Heart left ventricle (tissue), 16 donors: Measurements from ENCODE around the gene RAD51B. TPM values are rescaled to one million over a fixed set of nuclear protein-coding genes. Genes with fewer than 3 reads are reported as not detected.

Source experiments
- ATAC-seq, 4 donors: fragments of 200-7000 bp; cut with Tn5 transposase; one replicate each; pipeline ENCODE4 v1.9.1; 2020 to 2022; ENCODE audit warnings: moderate library complexity in 4 of 4, mild to moderate bottlenecking in 3 of 4, moderate number of reproducible peaks in 1 of 4
- DNase-seq, 5 donors: peaks; one replicate each; pipeline ENCODE4 v3.0.0-alpha.2; 2020
- H3K27ac ChIP-seq, 12 donors: fragments of 200-600 bp; sonication (generic) in 4 of 12; one replicate each; pipeline versions ENCODE4 v1.5.0 to v1.8.0; 2016 to 2022; ENCODE audit warnings: mild to moderate bottlenecking in 2 of 12
- H3K27me3 ChIP-seq, 9 donors: fragments of 200-600 bp; sonication (generic) in 2 of 9; one replicate each; pipeline versions ENCODE4 v1.5.1 to v1.8.0; 2016 to 2022; ENCODE audit warnings: mild to moderate bottlenecking in 3 of 9
- H3K36me3 ChIP-seq, 9 donors: fragments of 200-600 bp; sonication (generic) in 2 of 9; one replicate each; pipeline versions ENCODE4 v1.5.0 to v1.8.0; 2018 to 2022; ENCODE audit warnings: mild to moderate bottlenecking in 2 of 9
- H3K4me1 ChIP-seq, 12 donors: fragments of 200-600 bp; sonication (generic) in 4 of 12; one replicate each; pipeline versions ENCODE4 v1.5.0 to v1.8.0; 2016 to 2022; ENCODE audit warnings: mild to moderate bottlenecking in 3 of 12
- H3K4me3 ChIP-seq, 12 donors: fragments of 200-600 bp; sonication (generic) in 4 of 12; one replicate each; pipeline versions ENCODE4 v1.5.0 to v1.8.0; 2017 to 2022; ENCODE audit warnings: mild to moderate bottlenecking in 9 of 12, moderate library complexity in 4 of 12
- H3K9me3 ChIP-seq, 12 donors: fragments of 200-600 bp; sonication (generic) in 4 of 12; one replicate each; pipeline versions ENCODE4 v1.5.0 to v1.8.0; 2016 to 2022; ENCODE audit warnings: mild to moderate bottlenecking in 1 of 12
- POLR2A ChIP-seq, 2 donors: fragments of 450-650 bp; IDR thresholded peaks; one replicate each; pipeline ENCODE4 v1.6.1; 2017; ENCODE audit warnings: antibody characterized with exemption in 2 of 2, mild to moderate bottlenecking in 2 of 2, moderate library complexity in 2 of 2
- WGBS, 4 donors: extraction: QIAGEN DNeasy Blood & Tissue Kit in 2 of 4; methylation state at CpG; one replicate each; pipeline versions ENCODE4 v1.1.5 to v1.1.7; 2013 to 2018; 5-methylcytosine and 5-hydroxymethylcytosine counted together
- intact Hi-C, 10 donors: fragments of 100-400 bp; cut with DNase I; formaldehyde crosslinking; loops; one replicate each; pipeline versions ENCODE4 v1.11.1 to v1.14.2; 2022
- polyA plus RNA-seq, 2 donors: library from polyadenylated mRNA; stranded (reverse); fragments of 200-250 nt; gene quantifications; one replicate each; pipeline ENCODE4 v1.2.3, GENCODE V29; 2013
- total RNA-seq, 9 donors: library from RNA; depleted of rRNA in 2 of 9; stranded (reverse); fragments of >200 nt in 2 of 9; fragmentation: NEBNext Ultra II Directional in 3 of 9; extraction: Animal tissue kit (Norgen Biotek cat#: 25700) in 3 of 9; gene quantifications; one replicate each; pipeline versions ENCODE4 v1.1.0 to v1.2.4, GENCODE V29; 2016 to 2023
- TF ChIP-seq, protein P1 (sequence below), 12 donors: fragments of 200-600 bp; sonication (generic) in 4 of 12; IDR thresholded peaks; one replicate each; pipeline versions ENCODE4 v1.5.0 to v1.8.0; 2018 to 2022; ENCODE audit warnings: antibody characterized with exemption in 12 of 12, mild to moderate bottlenecking in 5 of 12
- donor health status: ischemic (EF 13 %, LVEDD 7.1; RV severe dilation, severe dysfunction).
- donor health status: healthy with polysubstance abuse.
- donor health status: DM: no; HTN: yes; CAD: no.
- donor health status: DM: no; HTN: no; CAD: no.
- donor health status: ischemic (EF 25% LVEDD 6.9; RV normal size, moderate dysfunction).
- donor health status: ischemic (EF 25% LVEDD 5.7; RV mildly dilated, moderate dysfunction).
- donor health status: healthy.
- donor health status: DM: yes; HTN: yes; CAD: no.
- donor health status: ischemic (EF 35%, LVEDD 5.7; RV mildly dilated, moderate dysfunction).
- donor health status: nonischemic (EF 11% LVEDD 7.7; RV severe dilation, severe dysfunction).
- donor health status: DM: yes; HTN: yes; CAD: no.
- donor health status: PGD.
- donor health status: ischemic (EF 29% LVEDD 5.4; RV normal size, mild dysfunction).
- donor health status: nonischemic (EF 23%, LVEDD 6.1; RV moderate dilation, normal function).

RAD51B gene
- total and polyA plus RNA-seq, 11 donors: 1.3 to 11.3 (median 3.2) TPM

DNA sequence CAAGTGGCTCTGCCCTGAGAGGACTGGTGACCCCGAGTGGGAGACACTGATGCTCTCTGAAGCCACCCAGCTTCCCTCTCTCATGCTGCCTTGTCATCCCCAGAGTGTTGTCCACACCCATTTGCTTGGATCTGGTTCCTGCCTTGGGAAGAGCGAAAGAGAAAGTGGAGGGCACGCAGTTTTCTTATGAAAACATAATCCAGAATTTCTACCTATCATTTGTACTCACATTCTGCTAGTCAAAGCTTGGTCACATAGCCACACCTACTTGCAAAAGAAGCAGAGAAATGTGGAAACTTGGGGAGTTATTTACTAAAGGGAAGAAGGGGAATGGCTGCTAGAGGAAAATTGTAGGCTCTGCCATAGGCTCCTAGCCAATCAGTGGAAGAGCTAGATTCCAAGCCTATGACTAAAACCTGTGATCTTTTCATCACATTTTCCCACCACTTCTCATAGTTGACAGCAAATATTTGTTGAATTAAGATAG lies 647.0 kb downstream of the RAD51B start:
- DNase-seq: peak in 1 of 5 donors; percentile 29
- intact Hi-C loops: no loop called here
- H3K4me3 ChIP-seq: no peak overlapping the region
- ATAC-seq: peak in 3 of 4 donors; percentile 50 to 69 (median 59)
- no peaks in the 10 kb centered on the region for H3K9me3 ChIP-seq
- WGBS, 4 donors: 74 to 88% (median 84%) methylated on average over 3 of the region's 3 CpGs
- H3K4me1 ChIP-seq: peaks cover 0 to 50% (median 0%) of the 10 kb centered on the region in 12 donors
- H3K36me3 ChIP-seq: no peaks in the 10 kb centered on the region
- H3K27ac ChIP-seq: peak overlapping the region in 4 of 12 donors; percentile 9 to 65 (median 30)
- no peaks in the 10 kb centered on the region for H3K27me3 ChIP-seq
- no peak for TF ChIP-seq POLR2A (IDR thresholded peaks at IDR 0.05)
- TF ChIP-seq, protein P1, sequence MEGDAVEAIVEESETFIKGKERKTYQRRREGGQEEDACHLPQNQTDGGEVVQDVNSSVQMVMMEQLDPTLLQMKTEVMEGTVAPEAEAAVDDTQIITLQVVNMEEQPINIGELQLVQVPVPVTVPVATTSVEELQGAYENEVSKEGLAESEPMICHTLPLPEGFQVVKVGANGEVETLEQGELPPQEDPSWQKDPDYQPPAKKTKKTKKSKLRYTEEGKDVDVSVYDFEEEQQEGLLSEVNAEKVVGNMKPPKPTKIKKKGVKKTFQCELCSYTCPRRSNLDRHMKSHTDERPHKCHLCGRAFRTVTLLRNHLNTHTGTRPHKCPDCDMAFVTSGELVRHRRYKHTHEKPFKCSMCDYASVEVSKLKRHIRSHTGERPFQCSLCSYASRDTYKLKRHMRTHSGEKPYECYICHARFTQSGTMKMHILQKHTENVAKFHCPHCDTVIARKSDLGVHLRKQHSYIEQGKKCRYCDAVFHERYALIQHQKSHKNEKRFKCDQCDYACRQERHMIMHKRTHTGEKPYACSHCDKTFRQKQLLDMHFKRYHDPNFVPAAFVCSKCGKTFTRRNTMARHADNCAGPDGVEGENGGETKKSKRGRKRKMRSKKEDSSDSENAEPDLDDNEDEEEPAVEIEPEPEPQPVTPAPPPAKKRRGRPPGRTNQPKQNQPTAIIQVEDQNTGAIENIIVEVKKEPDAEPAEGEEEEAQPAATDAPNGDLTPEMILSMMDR (IDR thresholded peaks at IDR 0.05): no peak

DNA sequence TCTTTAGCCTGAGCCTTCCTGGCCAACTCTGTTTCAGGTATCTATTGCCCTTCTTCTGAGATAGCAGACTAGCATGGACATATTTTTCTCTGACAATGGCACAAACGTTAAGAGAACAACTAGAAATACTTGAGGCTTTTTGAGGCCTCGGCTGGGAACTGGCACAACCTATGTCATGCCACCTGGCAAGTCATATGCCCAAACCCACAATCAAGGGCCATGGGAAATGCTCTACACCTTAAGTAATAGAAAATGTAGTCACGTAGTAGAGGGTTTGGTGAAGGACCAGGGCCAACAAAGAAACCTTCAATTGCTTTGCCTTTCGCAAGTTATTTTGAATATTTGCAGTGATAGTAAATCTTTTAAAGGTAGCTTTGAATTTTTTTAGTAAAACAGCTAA lies 647.8 kb downstream of the RAD51B start:
- WGBS, 4 donors: 79 to 88% (median 84%) methylated on average over 4 of the region's 4 CpGs

DNA sequence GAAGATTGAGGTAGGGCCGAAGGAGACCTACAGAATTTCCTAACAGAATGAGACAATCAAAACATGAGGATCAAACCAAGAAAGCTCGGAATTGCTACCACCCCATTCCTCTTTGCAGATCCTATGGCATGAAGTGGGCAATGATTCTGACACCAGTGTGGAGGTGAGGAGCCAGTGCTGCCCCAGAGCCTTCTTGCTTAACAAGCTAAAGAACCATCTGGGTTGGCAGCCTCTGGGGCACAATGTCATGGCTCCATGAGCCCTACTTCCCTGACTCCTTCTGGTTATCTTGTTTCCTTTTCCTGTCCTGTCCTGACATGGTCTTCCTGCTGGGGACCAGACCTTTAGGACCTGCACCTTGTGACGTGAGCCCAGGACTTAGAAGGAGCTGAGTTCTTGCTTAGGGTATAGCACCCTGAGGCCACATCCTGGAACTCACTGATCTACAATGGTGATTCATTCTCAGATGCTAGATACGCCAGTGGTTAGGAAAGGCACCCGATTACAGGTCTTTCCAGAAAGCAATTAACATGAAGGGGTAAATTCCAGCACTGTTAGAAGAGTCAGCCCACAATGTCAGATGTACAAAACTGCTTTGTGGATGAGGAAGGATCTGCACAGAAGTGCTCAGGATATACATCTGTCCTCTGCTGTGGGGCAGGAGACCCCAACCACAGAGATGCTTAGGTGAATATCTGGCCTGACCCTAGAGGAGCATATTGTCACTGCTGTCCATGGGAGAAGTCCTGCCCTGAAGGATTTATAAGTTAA lies 649.0 kb downstream of the RAD51B start:
- TF ChIP-seq, protein P1 (IDR thresholded peaks at IDR 0.05): no peak
- no peak for TF ChIP-seq POLR2A (IDR thresholded peaks at IDR 0.05)
- no peak overlapping the region for H3K27ac ChIP-seq
- H3K4me1 ChIP-seq: peaks cover 0 to 66% (median 4%) of the 10 kb centered on the region in 12 donors
- intact Hi-C loops: no loop called here
- H3K36me3 ChIP-seq: no peaks in the 10 kb centered on the region
- no peaks in the 10 kb centered on the region for H3K9me3 ChIP-seq
- H3K27me3 ChIP-seq: no peaks in the 10 kb centered on the region
- DNase-seq: no peak
- no peak overlapping the region for H3K4me3 ChIP-seq
- ATAC-seq: no peak
- 91 to 97% (median 95%) methylated on average over 5 of the region's 5 CpGs for WGBS, 4 donors

More for the DNA sequence above, 647.8 kb downstream of the RAD51B start:
- intact Hi-C loops: no loop called here
- H3K4me1 ChIP-seq: peaks cover 0 to 58% (median 0%) of the 10 kb centered on the region in 12 donors
- no peak overlapping the region for H3K27ac ChIP-seq
- ATAC-seq (no peak), DNase-seq (no peak)
- TF ChIP-seq, protein P1 (IDR thresholded peaks at IDR 0.05): no peak
- no peak for TF ChIP-seq POLR2A (IDR thresholded peaks at IDR 0.05)
- H3K36me3 ChIP-seq: no peaks in the 10 kb centered on the region
- H3K9me3 ChIP-seq: no peaks in the 10 kb centered on the region
- H3K4me3 ChIP-seq: no peak overlapping the region
- H3K27me3 ChIP-seq: no peaks in the 10 kb centered on the region

DNA sequence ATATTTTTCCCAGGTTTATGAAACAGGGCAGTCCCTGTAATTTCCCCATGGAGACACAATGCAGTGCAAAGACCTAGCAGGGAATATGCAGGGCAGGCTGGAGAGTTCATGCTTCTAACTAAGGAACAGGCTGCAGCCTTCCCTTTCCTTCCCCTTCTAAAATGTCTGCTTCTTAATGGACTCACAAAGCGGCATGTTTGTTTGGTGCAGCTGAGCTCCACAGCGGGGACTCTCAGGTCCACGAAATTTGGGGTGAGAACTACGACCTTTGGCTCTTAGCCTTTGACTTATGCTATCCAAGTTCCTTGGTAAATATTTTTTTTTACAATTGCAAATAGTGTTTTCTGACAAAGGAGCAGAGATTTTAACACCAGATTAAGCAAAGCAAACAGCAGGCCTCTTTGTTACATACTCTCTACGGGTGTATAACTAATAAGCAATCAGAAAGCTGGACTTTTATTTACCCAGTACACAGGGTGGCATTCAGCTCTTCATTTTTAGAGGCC lies 649.7 kb downstream of the RAD51B start:
- ATAC-seq: no peak
- intact Hi-C loops: no loop called here
- H3K4me3 ChIP-seq: no peak overlapping the region
- no peak overlapping the region for H3K27ac ChIP-seq
- no peak for DNase-seq
- no peak for TF ChIP-seq POLR2A (IDR thresholded peaks at IDR 0.05)
- TF ChIP-seq, protein P1 (IDR thresholded peaks at IDR 0.05): no peak
- no peaks in the 10 kb centered on the region for H3K27me3 ChIP-seq
- WGBS, 4 donors: 94 to 98% (median 96%) methylated on average over 5 of the region's 5 CpGs
- H3K36me3 ChIP-seq: no peaks in the 10 kb centered on the region
- H3K4me1 ChIP-seq: peaks cover 0 to 66% (median 4%) of the 10 kb centered on the region in 12 donors
- no peaks in the 10 kb centered on the region for H3K9me3 ChIP-seq
